Muscle layer of colon (tissue), 2 donors: ENCODE measurements around the gene AJAP1.

Experiments
- H3K27ac ChIP-seq: one replicate; pipeline ENCODE4 v1.7.0; 2013; ENCODE audit warnings: low read depth, mild to moderate bottlenecking, low read length, moderate library complexity
- H3K27me3 ChIP-seq, 2 donors: one replicate each; pipeline ENCODE4 v1.7.0; 2013; ENCODE audit warnings: low read length in 2 of 2, mild to moderate bottlenecking in 2 of 2; ENCODE audit not compliant: insufficient read depth in 2 of 2, control insufficient read depth in 1 of 2
- H3K36me3 ChIP-seq: one replicate; pipeline ENCODE4 v1.7.0; 2013; ENCODE audit warnings: mild to moderate bottlenecking, low read length; ENCODE audit not compliant: insufficient read depth
- H3K4me1 ChIP-seq: one replicate; pipeline ENCODE4 v1.7.0; 2013; ENCODE audit warnings: mild to moderate bottlenecking, low read length; ENCODE audit not compliant: insufficient read depth
- H3K4me3 ChIP-seq, 2 donors: one replicate each; pipeline ENCODE4 v1.7.0; 2013; ENCODE audit warnings: low read length in 2 of 2, low read depth in 1 of 2, mild to moderate bottlenecking in 1 of 2, moderate library complexity in 1 of 2
- H3K9ac ChIP-seq: one replicate; pipeline ENCODE4 v1.7.0; 2013; ENCODE audit warnings: low read length
- H3K9me3 ChIP-seq: one replicate; pipeline ENCODE4 v1.7.0; 2013; ENCODE audit warnings: mild to moderate bottlenecking, low read length
- donor health status: abdominal sarcoma.
- donor health status: Adenocarcinoma of cecum.

Gene AJAP1

DNA sequence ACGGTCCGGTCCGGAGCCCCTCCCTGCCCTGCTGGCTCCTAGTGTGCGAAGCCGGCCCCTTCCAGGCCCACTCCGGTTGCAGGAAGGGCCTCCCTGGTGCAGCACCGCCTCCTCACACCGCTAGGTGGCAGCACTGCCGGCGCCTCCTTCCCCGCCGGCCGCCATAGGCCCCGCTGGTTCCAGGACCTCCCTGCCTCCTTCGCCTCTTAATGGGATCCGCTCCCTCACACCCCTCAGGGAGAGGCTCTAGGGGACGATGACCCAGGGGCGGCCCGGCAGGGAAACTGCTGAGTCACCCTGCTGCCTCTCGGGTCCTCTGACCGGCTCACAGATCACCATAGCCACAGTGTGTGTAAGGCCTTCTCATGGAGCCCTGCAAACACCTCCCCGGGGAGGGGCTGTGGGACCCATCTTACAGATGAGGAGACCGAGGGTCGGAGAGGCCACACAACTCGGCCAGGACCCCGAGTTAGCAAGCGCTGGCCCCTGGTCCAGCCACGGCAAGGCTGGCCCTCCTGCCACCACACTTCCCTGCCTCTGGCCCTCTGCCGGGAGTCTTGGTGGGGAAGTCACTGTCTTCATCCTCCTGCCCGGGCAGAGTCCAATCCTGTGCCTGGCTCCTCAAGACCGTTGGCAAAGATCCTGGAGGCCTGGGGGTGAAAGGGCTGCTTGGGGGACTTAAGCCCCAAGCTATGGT lies 1.6 kb upstream of the AJAP1 start:
- Histone ChIP-seq H3K4me1 (no peaks in the 10 kb centered on the region), H3K9ac (no peak overlapping the region), H3K27ac (no peak overlapping the region), H3K4me3 (no peak overlapping the region), H3K9me3 (no peaks in the 10 kb centered on the region), H3K36me3 (no peaks in the 10 kb centered on the region), H3K27me3 (peaks cover 24 to 49% of the 10 kb centered on the region in 2 donors)

DNA sequence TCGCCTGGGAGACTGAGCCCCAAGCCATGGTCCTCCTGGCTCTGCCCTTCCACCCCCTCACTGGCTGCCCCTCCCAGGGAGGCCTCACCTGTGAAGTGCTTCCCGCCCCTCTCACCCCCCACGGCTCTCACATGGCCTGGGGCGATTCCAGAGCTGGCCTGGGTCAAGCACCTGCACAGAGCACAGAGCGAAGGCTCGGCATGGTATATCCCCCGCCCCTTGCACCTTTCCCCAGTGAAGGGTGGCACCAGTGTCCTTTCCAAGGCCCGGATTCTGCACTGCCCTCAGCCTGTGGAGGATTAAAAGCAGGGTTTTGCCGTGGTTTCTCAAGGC lies 1.1 kb upstream of the AJAP1 start:
- Histone ChIP-seq H3K4me3 (no peak overlapping the region), H3K27ac (no peak overlapping the region), H3K4me1 (no peaks in the 10 kb centered on the region), H3K27me3 (peaks cover 24 to 54% of the 10 kb centered on the region in 2 donors), H3K9me3 (no peaks in the 10 kb centered on the region), H3K9ac (no peak overlapping the region), H3K36me3 (no peaks in the 10 kb centered on the region)

DNA sequence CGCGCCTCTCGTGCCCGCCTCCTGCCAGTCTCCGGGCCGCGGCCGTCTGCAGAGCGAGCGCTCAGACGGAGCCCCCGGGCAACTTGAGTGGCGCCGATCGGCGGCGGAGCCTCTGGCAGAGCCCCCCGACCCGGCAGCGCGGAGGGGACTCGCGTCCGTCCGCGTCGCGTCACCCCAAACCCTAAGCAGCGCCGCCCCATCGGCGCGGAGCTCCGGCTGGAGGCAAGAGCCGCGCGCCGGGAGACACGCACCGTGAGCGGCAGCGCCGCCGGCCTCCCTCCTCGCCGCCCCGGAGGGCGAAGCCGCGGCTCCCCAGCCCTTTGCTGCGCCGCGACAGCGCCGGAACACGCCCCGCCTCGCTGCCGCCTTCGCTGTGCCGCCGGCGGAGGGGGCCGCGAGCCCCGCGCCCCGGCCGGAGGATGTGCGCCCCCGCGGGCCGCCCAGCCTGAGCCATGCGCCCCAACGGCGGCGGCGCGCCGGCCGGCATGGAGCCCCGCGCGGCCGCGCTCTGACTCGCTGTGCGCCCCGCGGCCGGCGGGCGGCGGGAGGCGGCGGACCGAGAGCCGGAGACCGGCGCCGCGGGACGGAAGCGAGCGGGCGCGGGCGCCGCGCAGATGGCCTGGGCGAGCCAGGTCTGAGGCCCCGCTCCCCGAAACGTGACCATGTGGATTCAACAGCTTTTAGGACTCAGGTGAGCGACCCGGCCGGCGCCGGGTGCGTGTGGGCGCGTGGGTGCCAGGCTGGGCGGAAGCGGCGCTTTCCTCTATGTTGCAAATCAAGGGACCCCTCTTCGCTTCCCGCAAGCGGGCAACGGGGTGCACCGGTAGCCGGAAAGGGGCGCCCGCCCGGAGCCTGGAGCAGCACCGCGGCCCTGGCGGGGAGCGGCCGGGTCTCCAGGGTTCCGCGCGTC lies 610 bp downstream of the AJAP1 start:
- no peak overlapping the region for H3K27ac ChIP-seq
- H3K27me3 ChIP-seq = peaks cover 24 to 62% of the 10 kb centered on the region in 2 donors
- H3K9me3 ChIP-seq = no peaks in the 10 kb centered on the region
- H3K36me3 ChIP-seq = no peaks in the 10 kb centered on the region
- peaks cover 4% of the 10 kb centered on the region for H3K4me1 ChIP-seq
- H3K9ac ChIP-seq = no peak overlapping the region
- H3K4me3 ChIP-seq = no peak overlapping the region

DNA sequence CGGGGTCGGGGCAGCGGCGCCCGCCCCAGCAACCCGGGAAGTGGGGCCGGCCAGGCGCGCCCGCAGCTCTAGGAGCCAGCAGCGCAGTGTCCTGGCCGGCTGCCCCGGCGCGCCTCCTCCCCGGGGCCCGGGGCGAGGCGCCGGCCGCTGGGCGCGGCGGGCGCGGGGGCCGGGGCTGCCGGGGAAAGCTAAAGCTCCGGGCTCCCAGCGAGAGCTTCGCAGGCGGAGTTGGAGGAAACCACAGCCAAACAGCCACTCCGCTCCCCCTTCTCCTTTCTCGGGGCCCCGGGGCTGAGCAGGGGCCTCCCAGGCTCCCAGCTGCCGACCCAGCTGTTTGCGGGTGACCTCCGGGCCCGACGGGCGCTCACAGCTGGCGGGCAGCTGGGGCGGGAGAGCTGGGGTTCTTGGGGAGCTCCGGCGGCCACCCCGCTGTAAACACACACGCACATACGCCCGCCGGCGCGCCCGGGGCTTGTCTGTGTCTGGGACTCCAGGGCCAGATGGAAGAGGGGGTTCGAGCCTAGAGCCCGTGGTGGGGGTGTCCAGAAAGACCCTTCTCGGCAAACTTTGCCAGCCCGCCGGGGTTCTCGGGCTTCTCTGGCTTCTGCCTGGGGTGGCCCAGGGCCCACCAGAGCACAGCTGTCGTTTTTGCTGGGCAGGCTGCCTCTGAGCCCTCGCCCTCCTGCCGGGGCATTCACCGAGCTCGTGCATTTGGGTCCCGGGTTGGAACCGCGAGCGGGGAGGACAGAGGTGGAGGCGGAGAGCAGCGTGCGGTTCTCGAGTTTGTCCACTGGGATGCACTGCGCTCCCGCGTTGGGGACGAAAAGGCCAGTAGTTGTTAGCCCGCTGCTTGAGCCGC lies 1.5 kb downstream of the AJAP1 start:
- Histone ChIP-seq H3K27me3 (peaks cover 24 to 56% of the 10 kb centered on the region in 2 donors), H3K9ac (no peak overlapping the region), H3K9me3 (no peaks in the 10 kb centered on the region), H3K4me3 (no peak overlapping the region), H3K27ac (no peak overlapping the region), H3K4me1 (peaks cover 4% of the 10 kb centered on the region), H3K36me3 (no peaks in the 10 kb centered on the region)

DNA sequence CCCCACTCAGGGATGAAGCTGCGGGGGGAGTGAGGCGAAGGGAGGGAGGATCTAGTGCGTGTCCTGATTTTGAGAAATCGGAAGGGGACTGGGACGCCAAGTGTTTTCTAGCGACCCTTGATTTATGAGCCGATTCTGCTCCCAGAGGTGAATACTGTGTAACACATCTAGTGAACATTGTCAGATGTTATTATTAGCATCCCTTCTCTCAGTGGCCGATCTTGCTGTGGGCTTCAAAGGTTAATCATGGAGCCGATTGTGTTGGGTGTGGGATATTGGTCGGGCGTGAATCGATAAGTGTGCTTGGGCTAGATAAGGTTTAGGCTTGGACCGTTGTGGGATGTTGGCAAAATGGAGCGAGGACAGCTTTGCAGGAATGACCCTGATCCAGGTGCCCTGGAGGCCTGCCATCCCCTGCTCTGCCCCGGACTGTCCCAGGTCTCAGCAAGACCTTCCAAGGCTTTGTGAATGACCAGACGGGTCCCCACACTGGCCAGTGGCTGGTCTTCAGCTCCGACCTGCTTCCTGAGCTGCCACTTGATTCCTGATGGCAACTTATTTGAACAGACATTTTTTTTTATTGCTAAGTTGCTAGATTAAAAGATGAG lies 2.2 kb downstream of the AJAP1 start:
- no peaks in the 10 kb centered on the region for H3K36me3 ChIP-seq
- H3K4me1 ChIP-seq = peaks cover 4% of the 10 kb centered on the region
- no peak overlapping the region for H3K9ac ChIP-seq
- H3K9me3 ChIP-seq = no peaks in the 10 kb centered on the region
- H3K27ac ChIP-seq = no peak overlapping the region
- H3K27me3 ChIP-seq = peaks cover 24 to 58% of the 10 kb centered on the region in 2 donors
- H3K4me3 ChIP-seq = no peak overlapping the region

DNA sequence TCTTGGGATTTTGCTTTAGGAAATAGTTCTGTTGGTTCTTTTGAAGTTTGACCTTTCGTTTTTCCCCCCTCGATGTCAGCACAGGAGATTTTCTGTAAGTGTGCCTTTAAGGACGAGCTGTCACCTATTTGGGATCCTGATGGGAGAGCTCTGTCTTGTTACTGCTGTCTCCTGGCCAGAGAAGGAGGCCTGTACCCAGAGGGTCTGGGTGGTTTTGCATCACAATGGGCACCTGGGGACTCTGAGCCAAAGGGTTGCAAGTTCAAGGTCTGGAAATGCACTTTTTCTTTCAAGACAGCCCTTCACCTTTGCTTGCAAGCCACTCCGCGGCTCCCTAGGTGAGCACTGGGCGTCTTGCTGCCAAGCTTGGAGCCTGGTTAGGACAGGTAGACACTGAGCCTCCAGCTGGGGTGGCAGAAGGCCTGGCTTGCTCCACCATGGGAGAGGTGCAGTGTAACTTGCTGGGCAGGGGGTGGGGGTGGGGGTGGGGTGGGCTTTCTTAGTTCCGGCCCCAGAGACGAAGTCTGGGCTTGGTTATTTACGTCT lies 2.9 kb downstream of the AJAP1 start:
- Histone ChIP-seq H3K9ac (no peak overlapping the region), H3K36me3 (no peaks in the 10 kb centered on the region), H3K9me3 (no peaks in the 10 kb centered on the region), H3K27ac (no peak overlapping the region), H3K4me3 (no peak overlapping the region), H3K27me3 (peaks cover 24 to 58% of the 10 kb centered on the region in 2 donors), H3K4me1 (peaks cover 4% of the 10 kb centered on the region)

DNA sequence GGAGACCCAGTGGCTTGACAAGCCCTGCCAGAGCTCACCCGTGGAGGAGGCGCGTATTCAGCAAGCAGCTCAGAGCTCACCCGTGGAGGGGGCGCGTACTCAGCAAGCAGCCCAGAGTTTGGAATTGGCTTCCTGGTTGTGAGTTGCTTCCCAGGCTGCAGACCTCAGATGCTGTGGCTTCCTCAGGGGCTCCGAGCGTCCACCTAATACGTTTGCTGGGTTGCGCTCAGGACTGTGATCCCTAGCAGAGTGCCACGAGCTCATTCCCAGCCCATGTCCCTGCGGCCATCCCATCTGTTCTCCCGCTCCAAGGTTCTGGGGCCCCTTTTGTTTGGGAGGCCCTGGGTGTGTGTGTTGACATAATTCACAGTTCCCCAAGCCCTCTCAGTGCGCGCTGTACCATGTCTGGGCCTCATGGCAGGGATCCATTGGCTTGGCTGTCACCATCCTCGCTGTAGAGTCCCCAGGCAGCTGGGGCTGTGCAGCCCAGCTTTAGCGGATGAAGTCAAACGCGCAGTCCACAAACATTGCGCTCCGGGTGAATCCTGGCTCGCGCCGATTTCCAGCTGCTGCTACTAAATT lies 3.6 kb downstream of the AJAP1 start:
- H3K9ac ChIP-seq = no peak overlapping the region
- H3K9me3 ChIP-seq = no peaks in the 10 kb centered on the region
- no peak overlapping the region for H3K4me3 ChIP-seq
- H3K4me1 ChIP-seq = peaks cover 4% of the 10 kb centered on the region
- H3K27ac ChIP-seq = no peak overlapping the region
- H3K36me3 ChIP-seq = no peaks in the 10 kb centered on the region
- peaks cover 20 to 52% of the 10 kb centered on the region in 2 donors for H3K27me3 ChIP-seq

DNA sequence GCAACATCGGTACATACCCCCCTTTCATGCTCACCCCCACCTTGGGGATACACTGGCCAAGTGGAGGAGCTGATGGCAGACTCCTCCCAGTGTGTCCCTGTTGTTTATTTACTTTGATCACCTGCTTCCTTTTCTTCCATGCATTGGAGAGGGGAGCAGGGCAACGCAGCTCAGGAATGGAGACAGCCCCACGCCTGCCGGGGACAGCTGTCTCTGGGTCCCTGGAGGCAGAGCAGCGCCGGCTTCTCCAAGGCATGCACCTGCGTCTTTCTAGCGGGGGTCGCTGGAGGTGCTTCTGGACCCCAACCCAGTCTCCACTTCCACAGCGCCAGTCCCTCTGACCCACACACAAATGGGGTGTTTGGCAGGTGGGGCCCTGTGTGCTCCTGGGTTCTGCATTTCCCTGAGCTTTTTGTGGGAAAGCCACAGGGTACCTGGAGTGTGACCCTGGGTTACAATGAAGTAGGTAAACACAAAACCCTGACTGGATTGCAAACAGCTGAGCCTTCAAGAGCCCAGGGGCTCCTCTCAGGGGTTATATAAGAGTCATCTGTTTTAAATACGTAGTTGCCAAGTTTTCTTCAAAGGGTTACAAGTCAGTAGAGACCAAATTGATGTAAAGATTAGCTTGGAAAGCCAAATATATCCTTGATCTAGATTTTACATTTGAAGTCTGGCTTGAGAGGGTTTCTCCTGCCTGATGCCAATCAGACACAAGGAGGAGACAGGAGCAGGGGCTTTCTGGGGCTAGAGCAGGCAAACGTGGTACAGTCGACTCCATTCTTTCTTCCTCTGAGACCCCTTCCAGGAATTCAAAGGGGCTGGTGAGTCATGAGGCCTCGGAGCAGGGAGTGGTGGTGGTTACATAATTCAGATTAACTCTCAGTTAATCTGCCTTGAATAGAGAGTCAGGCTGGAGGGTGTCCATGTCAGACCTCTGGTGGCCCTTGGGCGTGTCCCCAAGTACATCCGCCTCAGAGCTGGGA lies 4.5 kb downstream of the AJAP1 start:
- Histone ChIP-seq H3K27me3 (peaks cover 11 to 43% of the 10 kb centered on the region in 2 donors), H3K27ac (no peak overlapping the region), H3K9ac (no peak overlapping the region), H3K4me1 (peaks cover 4% of the 10 kb centered on the region), H3K4me3 (no peak overlapping the region), H3K9me3 (no peaks in the 10 kb centered on the region), H3K36me3 (no peaks in the 10 kb centered on the region)

DNA sequence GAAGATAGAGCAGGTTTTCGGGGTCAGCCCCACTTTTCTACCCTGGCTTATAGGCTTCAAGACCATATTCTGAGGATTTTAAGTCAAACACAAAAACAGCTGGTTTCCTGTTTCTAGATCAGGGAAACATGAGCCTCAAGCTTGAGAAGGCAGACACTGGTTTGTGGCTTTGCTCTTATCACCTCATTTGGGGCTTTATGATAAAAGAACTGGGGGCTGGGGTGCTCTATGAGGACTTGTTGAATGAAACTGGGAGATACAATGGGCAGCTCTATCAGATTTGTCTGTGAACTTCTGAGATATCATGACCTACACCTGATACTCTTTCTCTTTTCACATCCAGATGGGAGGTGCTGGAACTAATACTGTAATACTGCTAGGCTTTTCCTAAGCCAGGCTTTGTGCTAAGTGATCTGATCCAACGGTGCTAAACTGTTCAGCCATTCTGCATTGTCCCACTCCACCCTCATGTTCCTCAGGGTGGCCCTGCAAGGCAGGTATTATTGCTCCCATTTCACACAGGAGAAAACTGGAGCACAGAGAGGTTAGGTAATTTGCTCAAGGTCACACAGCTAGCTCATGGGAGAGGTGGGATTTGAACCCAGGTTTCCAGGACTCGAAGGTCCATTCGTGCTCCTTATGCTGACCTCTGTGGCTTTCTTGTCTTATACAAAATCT lies 6.6 kb downstream of the AJAP1 start:
- H3K27ac ChIP-seq = no peak overlapping the region
- H3K27me3 ChIP-seq = peaks cover 10 to 39% of the 10 kb centered on the region in 2 donors
- peaks cover 4% of the 10 kb centered on the region for H3K4me1 ChIP-seq
- H3K36me3 ChIP-seq = no peaks in the 10 kb centered on the region
- H3K4me3 ChIP-seq = no peak overlapping the region
- no peak overlapping the region for H3K9ac ChIP-seq
- no peaks in the 10 kb centered on the region for H3K9me3 ChIP-seq
